PC-3 (cell line): ENCODE data around the gene FANCC. TPM values are rescaled to one million over a fixed set of nuclear protein-coding genes. Genes with fewer than 3 reads are reported as not detected.

ENCODE experiments used
- ATAC-seq: fragments of 200-7000 bp; cut with Tn5 transposase; 2 replicates; pipeline ENCODE4 v1.9.1; 2020; ENCODE audit warnings: mild to moderate bottlenecking, moderate library complexity
- BruUV-seq: library from RNA; stranded (reverse); fragments of 400-500 nt; replicated peaks from 2 replicates; lab custom pipeline; 2021; lab: Mats Ljungman, UMichigan
- CTCF ChIA-PET: fragments of 300-600 bp; sonication (Branson Sonifier 250); formaldehyde crosslinking; loops from one replicate; lab custom pipeline; 2022; ENCODE audit warnings: antibody characterized with exemption; lab: Charles Lee
- POLR2A ChIA-PET: fragments of 300-600 bp; sonication (Branson Sonifier 250); formaldehyde crosslinking; loops from one replicate; lab custom pipeline; 2022; ENCODE audit warnings: antibody characterized with exemption; ENCODE audit not compliant: unreplicated experiment; lab: Charles Lee
- DNase-seq: peaks from one replicate; pipeline ENCODE4 v3.0.0-alpha.2; 2015
- H2AFZ ChIP-seq: fragments of 300-600 bp; sonication (generic); 2 replicates; pipeline ENCODE4 v1.6.0; 2016; ENCODE audit warnings: antibody characterized with exemption, low read length
- H3F3A ChIP-seq: fragments of 300-600 bp; sonication (generic); one replicate; pipeline ENCODE4 v1.6.0; 2017; ENCODE audit warnings: antibody characterized with exemption, low read length, control low read depth, mild to moderate bottlenecking; ENCODE audit not compliant: unreplicated experiment
- H3K27ac ChIP-seq: fragments of 300-600 bp; sonication (generic); 2 replicates; pipeline ENCODE4 v1.5.1; 2016; ENCODE audit warnings: mild to moderate bottlenecking, low read length
- H3K27me3 ChIP-seq: fragments of 300-600 bp; sonication (generic); 2 replicates; pipeline ENCODE4 v1.6.1; 2016; ENCODE audit warnings: low read length, mixed read lengths
- H3K36me3 ChIP-seq: fragments of 300-600 bp; sonication (generic); 2 replicates; pipeline ENCODE4 v1.6.1; 2016; ENCODE audit warnings: low read depth, mixed run types, low read length, mixed read lengths
- H3K4me1 ChIP-seq: fragments of 300-600 bp; sonication (generic); 2 replicates; pipeline ENCODE4 v1.5.1; 2016; ENCODE audit warnings: low read length; ENCODE audit not compliant: insufficient read depth
- H3K4me2 ChIP-seq: fragments of 300-600 bp; sonication (generic); 2 replicates; pipeline ENCODE4 v1.6.0; 2016; ENCODE audit warnings: low read length
- H3K4me3 ChIP-seq: fragments of 300-600 bp; sonication (generic); 2 replicates; pipeline ENCODE4 v1.5.1; 2016; ENCODE audit warnings: mild to moderate bottlenecking, low read length, mixed read lengths
- H3K79me2 ChIP-seq: fragments of 300-600 bp; sonication (generic); 2 replicates; pipeline ENCODE4 v1.6.1; 2017; ENCODE audit warnings: low read length, mixed read lengths
- H3K9ac ChIP-seq: fragments of 300-600 bp; sonication (generic); 2 replicates; pipeline ENCODE4 v1.6.0; 2016; ENCODE audit warnings: mild to moderate bottlenecking, low read length
- H3K9me2 ChIP-seq: fragments of 300-600 bp; sonication (generic); replicated peaks from 2 replicates; pipeline ENCODE4 v1.6.1; 2016; ENCODE audit warnings: mixed run types, low read length, mixed read lengths
- H3K9me3 ChIP-seq: fragments of 300-600 bp; sonication (generic); 2 replicates; pipeline ENCODE4 v1.6.1; 2016; ENCODE audit warnings: low read length, mixed read lengths
- H4K20me1 ChIP-seq: fragments of 300-600 bp; sonication (generic); 2 replicates; pipeline ENCODE4 v1.6.1; 2016; ENCODE audit warnings: low read length, mixed read lengths
- EZH2 ChIP-seq: fragments of 300-600 bp; sonication (generic); IDR thresholded peaks from one replicate; pipeline ENCODE4 v1.6.1; 2017; ENCODE audit warnings: antibody characterized with exemption, mild to moderate bottlenecking, low read length; ENCODE audit not compliant: unreplicated experiment
- EZH2phosphoT487 ChIP-seq: fragments of 300-600 bp; sonication (generic); IDR thresholded peaks from 2 replicates; pipeline ENCODE4 v1.6.1; 2018; ENCODE audit warnings: mild to moderate bottlenecking, antibody characterized with exemption, low read length, borderline replicate concordance
- intact Hi-C: fragments of 100-400 bp; cut with micrococcal nuclease; formaldehyde crosslinking; loops from 2 replicates; pipeline ENCODE4 v1.9.0; 2023
- microRNA-seq: library from miRNA; unstranded; fragments of <30 nt; microRNA quantifications from one replicate; pipeline ENCODE4 v1.1.0, GENCODE V29; 2020; ENCODE audit not compliant: unreplicated experiment
- total RNA-seq: library from RNA; depleted of rRNA; stranded (reverse); fragments of >200 nt; gene quantifications from 2 replicates; pipeline ENCODE4 v1.2.3, GENCODE V29; 2014; rRNA removed
- TF ChIP-seq, protein P1 (sequence below): fragments of 300-600 bp; sonication (generic); conservative IDR thresholded peaks from 2 replicates; pipeline ENCODE4 v1.5.1; 2017; ENCODE audit warnings: antibody characterized with exemption, low read depth, mild to moderate bottlenecking, low read length

Gene FANCC
- total RNA-seq, 1 experiment from 2014 or later = 6.9 TPM

DNA sequence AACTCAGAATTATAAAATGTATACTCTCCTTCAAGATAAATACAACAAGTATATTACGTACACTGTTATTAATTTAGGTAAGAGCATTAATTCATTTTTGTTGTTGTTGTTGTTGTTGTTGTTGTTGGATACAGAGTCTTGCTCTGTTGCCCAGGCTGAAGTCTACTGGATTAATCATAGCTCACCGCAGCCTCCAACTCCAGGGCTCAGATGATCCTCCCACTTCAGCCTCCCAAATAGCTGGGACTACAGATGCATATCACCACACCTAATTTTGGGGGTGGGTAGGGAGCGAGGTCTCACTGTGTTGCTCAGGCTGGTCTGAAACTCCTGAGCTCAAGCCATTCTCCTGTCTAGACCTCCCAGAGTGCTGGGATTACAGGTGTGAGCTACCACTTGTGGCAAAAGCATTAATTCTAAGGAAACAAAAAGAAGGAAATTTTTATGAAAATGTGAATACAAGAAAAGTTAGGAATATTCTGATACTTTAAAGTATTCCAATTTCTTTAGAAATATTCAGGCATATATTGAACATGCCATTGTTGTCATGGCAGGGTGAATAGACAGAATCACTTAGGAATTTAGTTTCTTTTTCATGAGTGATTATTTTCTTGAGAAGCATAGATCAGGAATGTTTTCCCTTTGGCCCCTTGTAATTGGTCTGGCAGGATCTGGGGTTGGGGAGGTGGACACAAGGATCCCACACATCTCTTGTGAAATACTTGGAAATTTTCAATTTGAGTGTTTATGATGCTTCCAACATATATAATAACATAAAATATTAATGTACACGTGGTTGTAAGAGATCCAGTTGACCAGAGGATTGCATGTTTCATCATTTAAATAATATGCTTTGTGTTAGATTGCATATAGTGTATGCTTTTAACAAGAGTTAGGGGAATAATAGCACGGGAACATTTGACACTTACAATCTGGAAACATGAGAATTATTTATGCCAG lies 263.6 kb downstream of the FANCC start:
- H3K4me3 ChIP-seq = no peak overlapping the region

DNA sequence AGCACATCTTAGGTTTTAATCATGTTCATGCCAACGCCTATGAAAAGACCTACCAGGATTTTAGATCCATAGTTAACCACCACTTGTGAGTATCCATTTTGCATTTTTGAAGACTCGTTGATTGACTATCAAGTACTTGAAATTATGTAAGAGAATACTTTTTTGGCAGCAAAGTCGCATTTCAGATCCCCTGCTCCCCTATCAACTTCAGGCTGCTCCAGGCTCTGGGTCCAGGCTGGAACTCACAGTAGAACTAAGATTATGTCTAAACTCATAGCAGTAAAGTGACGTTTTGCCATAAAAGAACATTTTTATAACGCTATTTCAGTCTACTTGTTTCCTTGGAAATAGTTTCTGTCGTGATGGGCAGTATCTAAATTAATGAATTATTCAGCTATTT lies 267.7 kb downstream of the FANCC start:
- Histone ChIP-seq H3K4me2 (peak overlapping the region; percentile 91), H3K27ac (no peak overlapping the region), H3K9me2 (no peaks in the 10 kb centered on the region), H3K36me3 (no peaks in the 10 kb centered on the region), H2AFZ (no peak overlapping the region), H3K27me3 (no peaks in the 10 kb centered on the region), H3K9me3 (no peaks in the 10 kb centered on the region), H3K4me1 (peaks cover 21% of the 10 kb centered on the region), H3K4me3 (peak overlapping the region; percentile 92), H3K9ac (peak overlapping the region; percentile 83), H4K20me1 (0 out of 2 replicates have a peak, but pooled peaks cover 3% of the 10 kb centered on the region), H3K79me2 (peaks cover 57% of the 10 kb centered on the region), H3F3A (no peaks in the 10 kb centered on the region)
- CTCF ChIA-PET = no interaction called here
- DNase-seq (no peak), ATAC-seq (no peak)
- TF ChIP-seq EZH2phosphoT487 (no peak), EZH2 (no peak)
- TF ChIP-seq, protein P1, sequence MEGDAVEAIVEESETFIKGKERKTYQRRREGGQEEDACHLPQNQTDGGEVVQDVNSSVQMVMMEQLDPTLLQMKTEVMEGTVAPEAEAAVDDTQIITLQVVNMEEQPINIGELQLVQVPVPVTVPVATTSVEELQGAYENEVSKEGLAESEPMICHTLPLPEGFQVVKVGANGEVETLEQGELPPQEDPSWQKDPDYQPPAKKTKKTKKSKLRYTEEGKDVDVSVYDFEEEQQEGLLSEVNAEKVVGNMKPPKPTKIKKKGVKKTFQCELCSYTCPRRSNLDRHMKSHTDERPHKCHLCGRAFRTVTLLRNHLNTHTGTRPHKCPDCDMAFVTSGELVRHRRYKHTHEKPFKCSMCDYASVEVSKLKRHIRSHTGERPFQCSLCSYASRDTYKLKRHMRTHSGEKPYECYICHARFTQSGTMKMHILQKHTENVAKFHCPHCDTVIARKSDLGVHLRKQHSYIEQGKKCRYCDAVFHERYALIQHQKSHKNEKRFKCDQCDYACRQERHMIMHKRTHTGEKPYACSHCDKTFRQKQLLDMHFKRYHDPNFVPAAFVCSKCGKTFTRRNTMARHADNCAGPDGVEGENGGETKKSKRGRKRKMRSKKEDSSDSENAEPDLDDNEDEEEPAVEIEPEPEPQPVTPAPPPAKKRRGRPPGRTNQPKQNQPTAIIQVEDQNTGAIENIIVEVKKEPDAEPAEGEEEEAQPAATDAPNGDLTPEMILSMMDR = no peak
- POLR2A ChIA-PET = no interaction called here
- intact Hi-C loops = loop anchor here (5.0 kb wide), 1 partner anchor 42 kb away; no protein-coding TSS in a partner anchor
- BruUV-seq = no TSS peak

More for the DNA sequence above, 263.6 kb downstream of the FANCC start:
- peaks cover 98% of the 10 kb centered on the region for H3K79me2 ChIP-seq
- POLR2A ChIA-PET = no interaction called here
- H3K36me3 ChIP-seq = no peaks in the 10 kb centered on the region
- CTCF ChIA-PET = no interaction called here
- H3K9me2 ChIP-seq = no peaks in the 10 kb centered on the region
- no peak overlapping the region for H2AFZ ChIP-seq
- DNase-seq (no peak), ATAC-seq (no peak)
- no peak overlapping the region for H3K9ac ChIP-seq
- H3F3A ChIP-seq = no peaks in the 10 kb centered on the region
- no peaks in the 10 kb centered on the region for H3K27me3 ChIP-seq
- TF ChIP-seq, protein P1 = no peak
- TF ChIP-seq EZH2phosphoT487 = no peak
- no peak for TF ChIP-seq EZH2
- no TSS peak for BruUV-seq
- no peaks in the 10 kb centered on the region for H3K9me3 ChIP-seq
- peaks cover 35% of the 10 kb centered on the region for H3K4me1 ChIP-seq
- intact Hi-C loops = no loop called here
- H3K27ac ChIP-seq = no peak overlapping the region
- no peak overlapping the region for H3K4me2 ChIP-seq
- 0 out of 2 replicates have a peak, but pooled peaks cover 3% of the 10 kb centered on the region for H4K20me1 ChIP-seq

Small RNAs within 50 kb of the gene (microRNA-seq; reads per million reads assigned to microRNA genes)
- 5,801 reads per million, percentile 93 among the genes with 10 or more reads in this experiment for gene MIR23B
- gene MIR24-1 = not detected
- 556 reads per million, percentile 81 among the genes with 10 or more reads in this experiment for gene MIR27B
- not detected for gene MIR3074
- not detected for gene MIR6081

Other genes with a start within 250 kb of the FANCC start
- gene PTCH1, start 199.3 kb upstream of the FANCC start, total RNA-seq = 0.77 and 2.1 TPM in 2 replicates